GM18526 (cell line): ENCODE results near the gene ZNF536.

ENCODE experiments used
- POLR2A ChIP-seq: IDR thresholded peaks from 3 replicates; pipeline ENCODE4 v1.6.1; 2011; ENCODE audit not compliant: insufficient read length; ENCODE audit errors: extremely low read depth

Gene ZNF536

GRCh38 chr19:30528919-30529318 lies 156.7 kb downstream of the ZNF536 start:
- no peak for TF ChIP-seq POLR2A

GRCh38 chr19:30529876-30530275 lies 157.7 kb downstream of the ZNF536 start:
- TF ChIP-seq POLR2A = no peak

GRCh38 chr19:30530751-30531150 lies 158.6 kb downstream of the ZNF536 start:
- no peak for TF ChIP-seq POLR2A

- TF ChIP-seq POLR2A = no peak
Observed at GRCh38 chr19:30535011-30535410, 162.8 kb downstream of the ZNF536 start.

DNA sequence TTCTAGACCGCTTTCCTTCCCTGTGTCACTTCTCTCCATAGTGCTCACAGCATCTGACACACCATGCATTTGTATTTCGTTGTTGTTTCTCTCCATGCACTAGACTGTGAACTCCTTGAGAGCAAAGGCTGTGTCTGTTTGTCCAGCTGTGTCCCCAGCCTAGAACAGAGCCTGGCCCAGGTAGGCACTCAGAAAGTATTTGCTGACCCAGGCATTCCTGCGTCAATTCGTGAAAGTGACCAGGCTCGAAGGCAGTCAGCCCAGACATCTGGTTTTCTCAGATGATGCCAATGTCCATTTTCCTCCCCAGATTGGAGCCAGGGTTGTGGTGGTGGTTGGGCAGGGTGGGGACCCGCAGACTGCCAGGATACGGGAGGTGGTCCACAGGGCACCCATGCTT lies 164.8 kb downstream of the ZNF536 start:
- no peak for TF ChIP-seq POLR2A

DNA sequence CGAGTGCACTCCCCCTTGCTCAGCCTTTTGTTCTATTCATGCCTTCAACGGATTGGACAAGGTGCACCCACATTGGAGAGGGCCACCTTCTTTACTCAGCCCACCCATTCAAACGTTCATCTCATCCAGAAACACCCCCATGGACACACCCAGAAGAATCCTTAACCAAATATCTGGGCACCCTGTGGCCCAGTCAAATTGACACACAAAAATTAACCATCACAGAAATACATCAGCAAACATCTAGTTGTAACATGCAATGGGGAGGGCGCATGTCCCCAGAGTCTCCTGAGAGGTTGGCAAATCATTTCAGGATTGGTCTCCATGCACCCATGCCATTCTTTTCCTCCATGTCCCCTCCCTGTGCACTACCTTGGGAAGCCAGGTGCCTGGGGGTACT lies 167.1 kb downstream of the ZNF536 start:
- TF ChIP-seq POLR2A = no peak

DNA sequence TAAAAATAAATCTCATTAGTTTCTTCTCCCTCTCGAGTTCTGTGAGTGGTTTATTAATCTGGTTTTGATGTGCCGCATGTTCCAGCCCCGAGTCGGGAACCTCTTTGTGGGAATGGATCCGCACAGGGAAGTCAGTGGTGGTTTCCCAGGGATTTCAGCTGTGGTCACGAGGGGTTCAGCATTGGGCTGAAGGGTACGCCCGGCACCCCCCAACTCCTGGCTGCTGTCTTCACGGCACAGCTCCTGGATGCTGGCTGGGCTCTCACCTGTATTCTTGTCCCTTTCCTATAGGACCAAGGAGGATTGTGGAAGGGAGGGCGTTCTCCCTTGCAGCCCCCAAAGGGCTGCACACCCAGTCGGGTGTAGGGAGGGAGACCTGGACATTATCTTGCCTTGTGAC lies 167.8 kb downstream of the ZNF536 start:
- no peak for TF ChIP-seq POLR2A

DNA sequence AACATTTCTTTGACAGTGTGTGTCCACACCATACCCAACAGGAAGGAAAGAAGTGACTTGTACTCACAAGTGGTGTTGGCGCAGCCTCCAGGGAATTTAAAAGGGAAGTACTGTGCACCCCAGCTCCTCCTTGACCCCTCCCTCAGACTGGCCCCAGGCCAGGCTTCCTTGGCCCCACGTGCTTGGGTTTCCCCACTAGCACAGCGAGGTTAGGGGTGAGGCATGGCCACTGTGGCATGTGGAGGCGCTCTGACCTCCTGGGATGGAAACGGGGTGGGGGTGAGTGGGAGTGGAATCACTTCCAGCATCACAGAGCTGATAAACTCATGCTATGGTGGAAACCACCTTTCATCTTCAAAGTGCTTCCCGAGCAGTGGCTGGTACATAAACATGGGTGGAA lies 168.6 kb downstream of the ZNF536 start:
- no peak for TF ChIP-seq POLR2A

DNA sequence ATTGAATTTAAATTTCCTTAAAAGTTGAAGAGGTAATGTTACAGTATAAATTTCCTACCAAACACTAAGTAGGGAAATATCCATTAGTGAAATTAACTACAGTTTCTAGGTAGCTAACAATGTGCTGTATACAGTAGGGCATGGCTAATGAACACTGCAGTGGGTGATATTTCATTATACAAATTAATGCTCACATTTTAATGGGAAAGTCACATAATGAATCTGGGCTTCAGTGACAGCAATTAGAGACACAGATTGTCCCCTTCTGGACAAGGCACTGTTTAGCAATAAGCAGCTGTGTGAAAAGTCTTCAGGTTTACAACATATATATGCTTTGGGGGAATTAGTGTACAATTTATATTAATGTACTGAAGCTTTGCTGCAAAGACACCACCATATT lies 169.4 kb downstream of the ZNF536 start:
- no peak for TF ChIP-seq POLR2A

GRCh38 chr19:30543243-30543945 lies 171.2 kb downstream of the ZNF536 start:
- no peak for TF ChIP-seq POLR2A

- TF ChIP-seq POLR2A = no peak
Observed at GRCh38 chr19:30545752-30546151, 173.6 kb downstream of the ZNF536 start.

DNA sequence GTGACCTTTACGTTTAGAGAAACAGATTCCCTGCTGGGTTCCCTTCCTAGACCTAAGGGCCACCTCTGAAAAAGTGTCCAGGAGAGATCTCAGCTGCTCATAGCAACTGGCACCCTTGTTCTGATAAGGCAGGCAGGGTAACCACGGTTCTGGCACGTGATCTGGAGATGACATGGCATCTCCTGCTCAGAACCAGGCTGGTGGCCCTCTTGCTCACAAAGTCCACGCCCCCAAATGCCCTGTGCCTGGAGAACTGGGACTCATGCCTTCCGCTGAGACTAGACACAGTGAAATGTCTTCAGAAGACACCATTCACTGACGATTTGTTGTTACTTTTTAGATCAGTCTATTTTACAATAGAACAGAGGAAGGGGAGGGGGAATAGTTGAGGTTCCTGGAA lies 174.1 kb downstream of the ZNF536 start:
- no peak for TF ChIP-seq POLR2A

DNA sequence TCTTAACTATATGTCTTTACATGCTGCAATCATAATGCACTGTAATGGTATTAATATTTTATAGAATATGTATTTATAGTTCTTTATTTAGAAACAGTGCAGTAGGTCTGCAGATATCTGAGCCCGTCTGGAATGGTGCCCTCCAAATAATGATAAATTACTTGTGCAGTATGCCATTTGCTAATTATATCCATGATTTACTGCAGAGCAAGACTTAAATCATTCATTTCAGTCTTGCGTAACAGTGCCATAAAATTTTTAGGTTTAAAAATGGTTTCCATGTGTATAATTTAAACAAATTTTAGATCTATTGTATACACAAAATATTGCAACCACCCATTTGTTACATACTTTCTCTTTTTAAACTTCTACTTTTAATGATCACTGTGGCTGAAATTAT lies 175.1 kb downstream of the ZNF536 start:
- no peak for TF ChIP-seq POLR2A

GRCh38 chr19:30549151-30549550 lies 177.0 kb downstream of the ZNF536 start:
- TF ChIP-seq POLR2A = no peak

DNA sequence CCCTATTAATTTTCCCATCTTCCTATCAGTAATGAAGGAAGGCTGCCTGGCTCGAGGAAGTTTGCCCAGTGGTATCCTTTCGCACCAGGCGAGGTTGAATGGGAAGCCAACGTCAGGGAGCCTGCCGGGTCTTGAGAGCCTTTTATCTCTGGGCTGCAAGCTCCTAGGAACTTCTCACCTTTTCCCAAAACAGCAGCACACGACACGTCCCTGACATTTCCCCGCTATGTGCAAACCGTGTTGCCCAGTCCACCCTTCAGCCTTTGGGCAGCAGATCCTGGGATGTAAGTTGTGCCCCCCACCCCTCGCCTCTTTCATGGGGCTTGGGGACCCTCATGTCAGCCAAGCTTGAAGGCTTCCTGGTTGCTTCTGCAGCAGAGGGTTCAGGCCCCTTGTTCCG lies 179.1 kb downstream of the ZNF536 start:
- TF ChIP-seq POLR2A = no peak

DNA sequence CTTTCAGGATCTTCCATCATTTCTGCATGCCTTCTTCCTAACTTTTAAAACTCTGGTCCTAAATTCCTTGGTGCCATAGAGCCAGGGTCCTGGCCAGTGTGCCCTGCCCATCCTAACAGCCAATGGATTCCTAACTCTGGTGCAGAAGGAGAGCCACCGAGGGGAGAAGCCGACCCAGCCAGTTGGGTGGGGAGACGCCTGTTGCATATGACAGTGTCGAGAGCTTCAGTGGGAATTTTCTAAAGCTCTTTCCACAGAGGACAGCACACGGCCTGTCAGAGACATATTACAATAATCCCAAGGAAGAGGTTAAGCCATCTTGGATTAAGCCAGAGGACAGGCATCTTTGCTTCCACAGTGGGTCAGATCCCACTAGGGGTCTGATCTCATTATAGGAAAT lies 180.4 kb downstream of the ZNF536 start:
- no peak for TF ChIP-seq POLR2A

GRCh38 chr19:30555075-30555790 lies 183.0 kb downstream of the ZNF536 start:
- TF ChIP-seq POLR2A = no peak
